HG03439 (cell line): ENCODE results near the gene PAM16.

Experiments used
- ATAC-seq: cut with Tn5 transposase; IDR thresholded peaks from one replicate; pipeline ENCODE4 v1.9.1; 2021; ENCODE audit warnings: mild to moderate bottlenecking, moderate library complexity; ENCODE audit not compliant: unreplicated experiment

Gene PAM16

DNA sequence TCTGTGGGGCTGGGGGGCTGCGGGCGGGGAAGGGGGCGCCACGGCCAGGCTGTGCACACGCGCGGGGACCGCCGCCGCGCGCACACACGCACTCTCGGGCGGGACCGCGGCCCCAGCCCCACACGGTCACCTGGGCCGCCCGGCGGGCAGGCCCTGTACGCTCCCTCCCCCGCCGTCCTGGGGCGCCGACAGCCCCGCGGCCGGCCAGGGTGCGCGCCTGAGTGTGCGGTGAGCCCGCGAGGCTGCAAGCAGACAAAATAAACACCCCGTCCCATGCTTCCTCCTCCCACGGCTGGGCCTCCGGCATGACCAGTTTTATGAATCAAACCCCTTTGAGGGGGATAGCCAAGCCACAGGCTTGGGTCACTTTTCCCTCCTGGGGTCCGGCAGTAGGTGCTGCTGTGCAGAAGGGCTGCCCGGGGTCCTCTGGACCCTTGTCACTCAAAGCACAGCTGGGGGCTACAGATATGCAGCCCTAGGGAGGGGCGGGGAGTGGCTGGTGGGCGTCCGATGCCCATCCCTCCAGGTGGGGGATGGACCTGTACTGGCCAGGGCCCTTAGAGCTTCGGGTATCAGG is 21.0 kb upstream of the PAM16 start:
- no peak for ATAC-seq

DNA sequence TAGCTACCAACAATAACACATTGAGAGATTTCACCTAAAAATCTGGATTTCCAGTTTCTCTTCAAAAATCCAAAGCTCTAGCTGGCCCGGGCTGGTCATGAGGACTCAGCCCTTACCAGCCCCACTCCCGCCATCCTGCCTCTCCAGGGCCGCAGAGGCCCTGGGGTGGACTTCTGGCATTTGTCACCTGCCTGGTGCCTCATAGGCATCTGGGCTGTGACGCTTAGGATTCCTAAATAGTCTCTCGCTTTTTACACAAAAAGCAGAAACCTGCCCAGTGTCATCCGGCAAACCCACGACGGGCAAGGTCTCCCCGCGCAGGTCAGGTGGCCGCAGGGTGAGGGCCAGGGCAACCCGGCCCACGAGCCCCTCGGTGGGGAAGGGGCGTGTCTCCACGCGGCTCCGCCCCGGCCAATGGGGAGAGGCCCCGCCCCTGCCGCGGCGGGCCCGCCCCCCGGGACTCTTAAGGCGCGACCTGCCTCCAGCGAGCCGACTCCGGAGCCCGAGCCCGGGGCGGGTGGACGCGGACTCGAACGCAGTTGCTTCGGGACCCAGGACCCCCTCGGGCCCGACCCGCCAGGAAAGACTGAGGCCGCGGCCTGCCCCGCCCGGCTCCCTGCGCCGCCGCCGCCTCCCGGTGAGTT is 20.4 kb upstream of the PAM16 start, which contains the start of gene VASN:
Gene VASN, plus strand, starts transcription at position 492 of the 644 bp plus-strand sequence. CDS start 9,030 bp downstream, outside the sequence.
- ATAC-seq, result no peak

DNA sequence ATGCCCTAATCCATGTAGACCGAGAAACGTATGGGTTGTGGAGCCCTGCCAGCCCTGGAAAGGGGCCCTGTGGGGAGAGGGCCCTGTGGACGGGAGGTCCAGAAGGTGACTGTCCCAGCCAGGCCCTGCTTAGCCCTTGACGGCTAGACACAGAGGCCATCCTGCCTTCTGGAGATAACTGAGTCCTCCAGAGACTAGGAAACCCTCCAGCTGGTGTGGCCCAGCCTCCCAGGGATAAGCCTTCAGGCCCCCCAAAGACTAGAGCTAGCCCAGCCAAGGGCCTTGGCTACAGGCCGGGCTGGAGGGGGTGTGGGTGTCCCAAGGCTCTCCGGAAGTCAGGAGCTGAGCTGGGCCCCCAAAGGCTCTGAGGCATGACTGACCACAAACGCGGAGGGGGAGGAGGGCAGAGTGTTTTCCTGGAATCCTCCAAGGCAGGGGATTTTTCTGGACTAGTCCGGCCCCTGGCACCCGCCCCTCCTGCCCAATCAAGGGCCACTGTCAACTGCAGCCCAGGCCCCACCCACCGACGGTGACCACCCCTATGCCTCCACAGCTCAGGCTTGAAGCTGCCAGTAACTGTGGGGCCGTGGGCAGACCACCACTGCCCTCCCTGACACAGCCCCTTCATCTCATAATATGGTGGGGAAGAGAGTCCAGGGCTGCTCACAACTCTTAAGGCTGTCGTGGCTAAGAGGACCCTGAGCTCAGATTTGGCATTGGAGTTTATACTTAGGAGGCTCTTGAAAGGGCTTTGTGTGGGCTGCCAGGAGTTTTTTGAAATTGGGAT is 19.6 kb upstream of the PAM16 start:
- no peak for ATAC-seq

DNA sequence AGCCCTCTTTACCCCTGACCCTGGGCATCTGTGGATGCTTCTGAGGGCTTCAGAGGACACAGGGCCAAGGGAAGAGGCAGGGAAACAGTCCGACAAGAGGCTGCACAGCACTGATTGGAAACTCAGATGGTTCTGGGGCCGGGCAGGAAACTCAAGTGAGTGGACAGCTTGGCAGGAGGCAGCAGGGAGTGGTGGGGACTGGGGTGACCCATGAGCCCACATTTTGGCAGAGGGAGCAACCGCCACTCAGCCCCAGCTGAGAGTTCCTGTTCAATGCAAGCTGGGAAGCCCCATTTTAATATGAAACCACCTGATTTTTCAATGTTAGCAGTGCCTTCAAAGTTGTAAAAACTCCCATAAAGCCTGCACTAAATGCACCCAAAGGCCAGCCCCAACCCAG is 19.0 kb upstream of the PAM16 start:
- ATAC-seq, result no peak

DNA sequence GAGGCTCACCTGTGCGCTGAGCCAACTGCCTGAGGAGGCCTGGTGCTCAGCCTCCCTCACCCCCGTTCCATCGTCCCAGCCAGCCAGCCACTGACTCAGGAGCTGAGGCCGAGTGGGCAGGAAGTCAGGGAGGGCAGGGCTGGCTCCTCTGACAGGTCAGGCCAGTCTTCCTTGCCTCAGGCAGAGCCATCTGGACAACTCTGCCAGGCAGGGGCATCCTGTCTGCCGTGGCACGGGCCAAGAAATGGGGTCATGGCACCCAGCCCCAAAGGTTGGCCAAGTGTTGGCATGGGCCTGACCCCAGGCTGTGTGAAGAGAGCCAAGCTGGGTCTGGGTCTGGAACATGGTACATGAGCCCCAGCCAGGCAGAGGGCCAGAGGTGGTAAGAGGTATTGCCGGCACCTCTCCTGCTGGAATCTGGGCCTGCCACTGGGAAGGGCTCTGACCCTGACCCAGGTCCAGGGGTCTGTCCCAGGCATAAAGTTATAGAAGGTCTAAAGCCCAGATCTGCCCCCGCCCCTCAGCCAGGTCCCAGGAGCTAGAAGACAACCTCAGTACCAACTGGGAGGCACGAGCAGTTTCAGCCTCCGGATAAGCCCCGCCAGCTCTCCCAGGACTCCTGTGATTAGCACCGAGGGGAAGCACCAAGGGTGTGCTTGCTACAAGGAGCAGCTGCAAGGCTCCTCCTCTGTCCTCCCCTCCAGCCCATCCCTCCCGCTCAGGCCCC is 18.0 kb upstream of the PAM16 start:
- ATAC-seq, result no peak

DNA sequence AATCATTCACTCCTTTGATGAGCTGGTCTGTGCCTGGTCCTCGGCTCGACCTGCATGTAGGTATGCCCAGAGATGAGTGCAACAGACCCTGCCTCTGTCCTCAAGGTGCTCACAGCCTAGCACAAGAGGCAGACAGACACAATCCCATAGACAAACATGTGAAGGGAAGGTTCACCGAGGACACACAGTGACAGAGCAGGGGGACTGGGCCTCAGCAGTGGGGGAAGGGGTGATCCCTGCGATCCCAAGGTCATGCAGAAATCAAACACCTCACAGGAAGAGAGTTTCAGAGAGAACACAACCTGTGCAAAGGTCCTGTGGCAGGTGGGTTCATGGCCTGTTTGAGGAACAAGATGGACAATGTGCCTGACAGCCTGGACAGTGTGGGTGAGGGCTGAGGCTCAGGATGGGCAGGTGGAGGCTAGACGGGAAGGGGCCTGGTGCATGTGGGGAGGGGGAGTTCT is 16.3 kb upstream of the PAM16 start:
- no peak for ATAC-seq

DNA sequence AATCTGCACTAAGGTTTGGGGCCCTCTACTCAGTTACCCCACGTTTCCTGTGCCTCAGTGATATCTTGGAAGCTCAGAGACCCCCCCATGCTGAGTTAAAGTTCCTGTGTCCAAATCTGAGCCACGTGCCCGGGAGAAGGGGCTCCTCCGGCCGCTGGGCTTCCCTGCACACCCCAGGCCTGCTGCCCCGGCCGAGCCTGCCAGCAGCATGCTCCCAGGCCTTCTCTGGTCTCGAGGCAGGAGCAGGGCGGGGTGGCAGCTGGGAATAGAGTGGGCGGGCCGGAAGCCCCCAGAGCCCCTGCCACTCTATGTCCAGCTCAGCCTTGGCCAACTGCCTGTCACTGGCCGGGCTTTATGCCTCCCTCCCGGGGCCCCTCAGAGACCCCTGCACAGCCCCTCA is 14.9 kb upstream of the PAM16 start:
- ATAC-seq, result no peak

DNA sequence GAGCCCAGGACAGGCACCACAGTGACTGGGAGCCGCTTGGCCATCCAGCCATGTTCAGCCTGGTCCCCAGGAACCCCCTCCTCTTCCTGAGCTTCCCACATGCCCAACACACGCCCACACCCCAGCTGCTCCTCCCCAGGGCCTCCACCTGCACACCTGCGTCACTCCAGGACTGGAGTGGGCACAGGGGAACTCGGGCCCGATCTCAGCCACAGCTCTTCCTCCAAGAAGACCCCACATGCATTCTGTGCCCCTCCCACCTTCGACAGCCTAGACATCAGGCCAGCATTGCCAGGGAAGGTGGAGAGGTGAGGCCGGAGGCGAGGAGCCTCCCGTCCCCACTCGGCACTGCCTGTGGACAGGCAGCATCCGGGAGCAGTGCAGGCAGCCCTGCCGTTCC is 14.5 kb upstream of the PAM16 start:
- ATAC-seq, result no peak

DNA sequence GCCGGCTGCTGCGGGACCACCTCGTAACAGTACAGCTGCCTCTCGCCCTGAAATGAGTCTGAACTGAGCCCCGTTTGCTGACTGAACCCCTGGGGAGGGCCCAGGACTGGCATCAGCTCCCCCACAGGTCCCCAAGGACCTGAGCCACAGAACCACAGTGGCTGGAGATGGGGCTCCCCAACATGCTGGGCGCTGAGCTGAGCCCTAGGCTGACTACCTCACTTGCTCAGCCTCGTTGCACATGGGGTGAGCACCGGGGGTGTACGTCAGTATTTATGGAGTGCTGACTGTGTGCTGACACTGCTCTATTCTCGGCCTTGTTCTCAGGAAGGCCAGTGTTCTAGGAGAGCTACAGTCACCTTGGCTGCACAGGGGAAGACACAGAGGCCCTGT is 13.9 kb upstream of the PAM16 start:
- no peak for ATAC-seq

DNA sequence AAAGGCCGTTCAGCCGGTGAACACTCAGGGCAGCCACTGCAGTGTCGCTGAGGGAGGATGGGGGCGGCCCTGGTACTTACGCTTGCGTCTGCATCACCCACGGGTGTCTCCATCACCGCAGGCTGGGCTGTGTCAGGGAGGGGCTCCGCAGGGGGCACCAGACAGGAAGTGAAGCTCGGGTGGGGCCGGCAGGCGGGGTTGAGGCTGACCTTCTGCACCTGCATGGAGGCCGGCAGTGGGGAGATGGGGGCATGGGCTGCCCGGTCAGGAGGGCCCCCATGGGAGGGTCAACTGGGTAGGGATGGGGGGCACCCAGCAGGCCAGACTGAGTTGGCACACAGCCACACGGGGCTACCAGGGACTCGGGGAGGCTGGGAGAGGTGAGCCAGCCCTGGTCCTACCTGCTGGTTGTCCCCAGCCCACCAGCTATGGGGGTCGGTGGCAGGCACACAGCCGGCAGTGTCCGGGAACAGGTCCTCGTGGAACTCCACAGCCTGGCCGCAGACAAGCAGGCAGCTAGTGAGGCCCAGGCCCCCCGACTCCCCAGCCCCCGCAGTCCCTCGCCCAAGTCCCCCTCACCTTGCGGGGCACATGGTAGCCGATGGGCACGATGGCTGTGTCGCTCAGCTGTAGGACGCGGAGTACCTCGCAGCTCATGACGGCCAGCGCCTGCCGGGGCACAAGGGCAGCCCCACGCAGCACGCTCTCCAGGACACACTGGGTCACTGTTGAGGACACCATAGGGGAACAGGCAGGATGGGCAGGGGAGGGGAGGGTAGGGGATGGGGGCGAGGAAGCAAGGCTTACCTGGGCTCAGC is 13.3 kb upstream of the PAM16 start:
- ATAC-seq, result no peak

DNA sequence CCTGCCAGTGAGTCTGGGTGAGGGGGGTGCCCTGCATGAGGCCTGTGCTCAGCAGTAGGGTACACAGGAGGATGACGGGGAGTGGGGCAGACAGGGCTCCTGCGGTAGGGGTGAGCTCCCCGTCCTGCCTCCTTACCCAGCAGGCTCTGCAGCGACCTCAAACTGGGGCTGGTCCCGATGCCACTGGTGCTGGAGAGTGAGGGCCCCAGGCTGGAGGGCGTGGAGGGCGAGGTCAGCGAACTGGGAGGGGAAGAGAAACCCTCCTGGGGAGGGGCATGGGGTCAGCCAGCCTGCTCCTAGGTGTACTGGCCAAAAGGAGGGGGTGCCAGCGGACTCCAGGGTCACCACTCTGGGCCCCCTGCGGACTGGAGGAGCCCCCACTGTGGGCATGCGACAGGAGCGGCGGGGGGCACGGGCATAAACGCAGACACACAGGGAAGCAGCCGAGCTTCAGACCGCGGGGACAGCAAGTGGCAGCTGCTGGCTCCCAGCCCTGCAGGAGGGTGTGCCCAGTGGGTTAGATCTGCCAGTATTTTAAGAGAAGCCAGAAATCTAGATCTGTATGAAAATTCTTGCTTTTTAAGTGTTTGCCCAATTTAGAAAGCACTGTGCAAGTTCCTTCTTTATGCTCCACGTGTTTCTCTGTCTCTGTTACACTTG is 11.5 kb upstream of the PAM16 start:
- ATAC-seq, result no peak

DNA sequence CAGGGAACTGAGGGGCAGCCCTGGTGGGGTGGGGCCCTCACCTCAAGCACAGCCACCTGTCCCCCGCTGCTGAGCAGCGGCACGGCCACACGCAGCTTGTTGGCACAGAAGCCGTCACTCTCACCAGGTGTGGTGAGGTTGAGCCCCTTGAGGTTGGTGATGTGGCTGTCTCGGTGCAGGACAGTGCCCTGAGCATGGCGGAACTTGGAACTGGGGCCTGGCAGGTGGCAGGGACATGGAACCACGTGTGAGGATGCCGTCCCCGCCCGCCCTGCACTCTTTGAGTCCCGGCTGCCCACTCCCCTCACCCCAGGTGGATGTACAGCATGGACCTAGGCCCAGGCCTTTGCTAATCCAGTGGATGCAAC is 10.8 kb upstream of the PAM16 start:
- ATAC-seq, result no peak

DNA sequence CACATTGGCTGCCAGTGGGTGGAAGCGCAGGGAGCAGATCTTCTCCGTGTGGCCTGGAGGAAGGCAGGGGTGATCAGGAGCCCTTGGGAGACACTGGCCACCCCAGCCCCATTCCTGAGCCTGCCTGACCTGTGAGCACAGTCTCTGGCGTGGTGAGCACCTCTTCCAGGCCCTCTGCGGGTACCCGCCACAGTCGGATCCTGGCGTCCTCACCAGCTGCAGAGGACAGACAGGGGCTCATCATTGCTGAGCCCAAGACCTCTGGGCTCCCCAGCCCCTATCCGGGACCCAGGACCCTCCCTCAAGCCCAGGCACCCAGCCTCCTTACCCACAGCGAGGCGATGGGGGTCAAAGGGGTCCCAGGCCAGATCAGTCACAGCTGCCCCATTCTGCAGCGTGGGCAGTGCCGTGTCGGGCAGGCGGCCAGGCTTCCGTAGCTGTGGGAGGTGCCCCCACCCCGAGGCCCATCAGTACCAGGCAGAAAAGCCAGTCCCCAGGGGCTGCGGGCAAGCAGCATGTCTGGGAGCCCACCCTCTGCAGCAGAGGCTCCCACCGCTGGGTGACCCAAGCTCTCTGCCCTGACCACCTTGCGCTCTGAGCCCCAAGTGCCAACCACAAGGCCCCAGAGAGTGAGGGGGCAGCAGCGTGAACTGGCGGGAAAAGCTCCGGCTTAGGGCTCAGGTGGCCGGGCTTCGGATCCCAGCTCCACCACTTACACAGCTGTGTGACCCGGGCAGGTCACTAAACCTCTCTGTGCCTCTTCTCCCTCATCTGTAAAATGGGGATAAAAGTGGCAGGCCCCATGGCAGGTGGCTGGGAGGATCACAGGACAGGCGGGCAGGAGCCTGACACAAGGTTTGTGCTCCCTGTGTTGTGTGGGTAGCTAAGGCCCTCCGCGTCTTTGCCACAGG is 10.2 kb upstream of the PAM16 start:
- ATAC-seq, result no peak

DNA sequence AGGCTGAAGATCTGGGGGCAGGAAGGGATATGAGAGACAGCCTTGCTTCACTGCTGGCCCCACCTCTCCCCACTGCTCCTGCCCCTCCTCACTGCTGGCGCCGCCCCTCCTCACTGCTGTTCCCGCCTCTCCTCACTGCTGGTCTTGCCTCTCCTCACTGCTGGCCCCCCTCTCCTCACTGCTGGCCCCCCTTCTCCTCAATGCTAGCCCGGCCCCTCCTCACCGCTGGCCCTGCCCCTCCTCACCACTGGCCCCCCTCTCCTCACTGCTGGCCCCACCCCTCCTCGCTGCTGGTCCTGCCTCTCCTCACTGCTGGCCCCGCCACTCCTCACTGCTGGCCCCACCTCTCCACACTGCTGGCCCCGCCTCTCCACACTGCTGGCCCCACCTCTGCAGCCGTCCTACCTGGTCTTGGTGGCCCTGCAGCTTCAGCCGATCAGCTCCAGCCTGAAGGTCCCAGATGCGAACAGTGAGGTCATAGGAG is 9.5 kb upstream of the PAM16 start:
- ATAC-seq, result no peak

DNA sequence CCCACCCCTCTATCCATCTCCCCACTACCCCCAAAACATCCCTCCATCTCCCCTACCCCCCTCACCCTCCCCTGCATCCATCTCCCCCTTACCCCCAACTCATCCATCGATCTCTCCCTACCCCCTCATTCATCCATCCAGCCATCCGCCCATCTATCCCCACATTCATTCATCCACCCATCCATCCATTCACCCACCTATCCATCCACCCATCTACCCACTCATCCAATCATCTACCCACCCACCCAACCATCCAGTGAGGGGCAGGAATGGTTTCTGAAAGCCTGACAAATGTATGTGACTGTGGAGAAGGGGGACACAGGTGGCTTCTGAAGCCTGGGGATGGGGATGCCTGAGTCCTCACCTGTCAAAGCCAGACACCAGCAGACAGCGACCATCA is 8.8 kb upstream of the PAM16 start:
- ATAC-seq, result no peak

DNA sequence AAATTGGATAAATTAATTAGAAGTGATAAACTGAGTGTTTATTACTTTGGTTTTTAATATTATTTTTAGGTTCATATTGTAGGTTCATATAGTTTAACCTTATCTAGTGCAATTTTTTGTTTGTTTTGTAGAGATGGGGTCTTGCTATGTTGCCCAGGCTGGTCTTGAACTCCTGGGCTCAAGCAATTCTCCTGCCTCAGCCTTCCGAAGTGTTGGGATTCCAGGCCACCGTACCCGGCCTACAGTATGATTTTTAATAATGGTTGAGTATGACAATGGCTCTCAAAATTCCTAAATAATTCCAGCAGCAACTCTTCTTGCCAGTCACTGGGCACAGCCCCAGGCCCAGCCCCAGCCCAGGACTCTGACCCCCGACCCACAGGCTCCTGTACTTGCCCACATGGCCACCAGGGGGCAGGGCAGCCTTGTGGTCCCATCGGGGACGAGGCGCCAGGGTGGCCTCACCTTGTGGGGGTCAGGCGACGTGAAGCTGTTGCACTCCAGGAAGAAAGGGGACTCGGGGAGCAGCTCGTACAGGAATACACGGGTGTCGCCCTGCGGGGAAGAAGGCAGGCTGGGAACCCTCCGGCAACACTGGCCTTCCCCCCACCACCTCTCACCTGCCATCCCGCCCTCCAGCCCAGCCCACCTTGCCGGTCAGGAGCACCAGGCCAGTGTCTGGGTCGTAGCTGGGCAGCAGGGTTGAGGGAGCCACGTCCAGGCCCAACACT is 7.9 kb upstream of the PAM16 start:
- ATAC-seq, result no peak

DNA sequence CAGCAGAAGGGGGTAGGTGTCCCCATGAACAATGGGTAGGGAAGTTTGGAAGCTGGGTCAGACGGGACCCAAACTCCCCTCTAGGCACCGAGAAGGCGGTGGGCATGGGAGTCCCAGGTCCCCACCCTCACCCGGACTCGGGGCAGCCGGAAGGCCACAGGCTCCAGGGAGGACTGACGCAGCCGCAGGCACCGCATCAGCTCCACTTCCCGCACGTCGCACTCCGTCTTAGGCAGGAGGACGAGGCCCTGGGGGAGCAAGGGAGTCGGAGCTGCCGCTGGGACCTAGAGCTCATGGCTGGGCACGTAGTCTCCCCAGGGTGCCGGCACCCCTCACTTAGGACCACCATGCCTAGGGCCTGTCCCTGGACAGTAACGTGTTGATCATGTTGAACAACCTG is 7.1 kb upstream of the PAM16 start:
- ATAC-seq, result no peak

DNA sequence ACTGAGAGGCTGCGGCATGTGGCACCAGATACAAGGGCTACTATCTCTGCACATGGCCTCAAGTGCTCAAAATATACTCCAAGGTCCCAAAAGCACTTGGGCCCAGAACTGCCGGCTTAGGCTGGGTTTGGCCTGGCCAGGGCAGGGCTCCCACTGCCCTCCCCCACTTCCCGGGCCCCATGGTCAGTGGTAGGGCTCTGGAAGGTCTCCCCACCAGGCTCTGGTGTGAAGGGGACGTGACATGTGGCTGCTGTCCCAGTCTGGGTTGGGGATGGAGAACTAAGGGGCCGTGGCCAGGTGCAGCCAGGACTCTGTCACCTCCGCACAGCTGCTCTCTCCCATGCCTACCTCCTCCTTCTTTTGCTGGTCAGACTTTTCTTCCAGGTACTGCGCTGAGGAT is 5.7 kb upstream of the PAM16 start:
- ATAC-seq, result no peak
